ENCODE measurements around the gene AJUBA. TPM values are rescaled to one million over a fixed set of nuclear protein-coding genes. Genes with fewer than 3 reads are reported as not detected.

Gene AJUBA
- total RNA-seq, 1 donor from 2014 or later = 37.8 TPM

DNA sequence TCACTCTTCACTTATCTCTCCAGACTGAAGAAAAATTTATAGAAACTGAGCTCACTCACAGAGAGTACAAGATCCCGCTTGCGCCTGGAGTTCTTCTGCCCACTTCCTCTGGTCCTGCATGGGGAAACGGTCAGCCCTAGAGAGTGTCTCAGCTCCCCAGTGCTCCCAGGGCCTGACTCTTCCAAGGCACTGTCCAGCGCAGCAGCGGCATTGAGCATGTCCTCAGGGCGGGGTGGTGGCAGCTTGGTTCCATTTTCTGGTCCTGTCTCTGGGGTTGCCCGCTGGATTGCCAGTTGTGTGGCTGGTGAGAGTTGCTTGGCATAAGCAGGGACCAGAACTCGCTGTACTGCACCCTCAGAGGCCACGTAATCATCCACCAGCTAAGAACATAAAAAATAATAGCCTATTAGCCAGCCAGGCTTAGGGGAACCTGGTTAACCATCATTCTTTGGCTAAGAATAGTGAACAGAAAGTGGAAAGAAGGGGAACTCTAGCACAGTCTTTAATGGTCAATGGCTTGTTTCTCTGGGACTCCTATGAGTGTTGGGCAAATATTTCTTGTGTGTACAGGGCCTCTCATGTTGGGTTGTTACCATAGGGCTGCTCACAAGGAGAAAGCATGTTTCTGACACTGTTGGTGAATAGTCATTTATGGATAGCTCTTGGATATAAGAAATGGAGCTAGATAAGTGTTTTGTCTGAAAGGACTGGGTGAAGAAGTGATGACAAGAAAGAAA is 13.7 kb upstream of the AJUBA start:
- Histone ChIP-seq H3K36me3 (no peaks in the 10 kb centered on the region), H3K27me3 (no peaks in the 10 kb centered on the region), H3K4me3 (no peak overlapping the region), H3K27ac (no peak overlapping the region), H3K4me1 (peaks cover 3% of the 10 kb centered on the region), H3K9me3 (no peaks in the 10 kb centered on the region)
- DNase-seq (no peak), ATAC-seq (peak; percentile 68)
- TF ChIP-seq, protein P1, sequence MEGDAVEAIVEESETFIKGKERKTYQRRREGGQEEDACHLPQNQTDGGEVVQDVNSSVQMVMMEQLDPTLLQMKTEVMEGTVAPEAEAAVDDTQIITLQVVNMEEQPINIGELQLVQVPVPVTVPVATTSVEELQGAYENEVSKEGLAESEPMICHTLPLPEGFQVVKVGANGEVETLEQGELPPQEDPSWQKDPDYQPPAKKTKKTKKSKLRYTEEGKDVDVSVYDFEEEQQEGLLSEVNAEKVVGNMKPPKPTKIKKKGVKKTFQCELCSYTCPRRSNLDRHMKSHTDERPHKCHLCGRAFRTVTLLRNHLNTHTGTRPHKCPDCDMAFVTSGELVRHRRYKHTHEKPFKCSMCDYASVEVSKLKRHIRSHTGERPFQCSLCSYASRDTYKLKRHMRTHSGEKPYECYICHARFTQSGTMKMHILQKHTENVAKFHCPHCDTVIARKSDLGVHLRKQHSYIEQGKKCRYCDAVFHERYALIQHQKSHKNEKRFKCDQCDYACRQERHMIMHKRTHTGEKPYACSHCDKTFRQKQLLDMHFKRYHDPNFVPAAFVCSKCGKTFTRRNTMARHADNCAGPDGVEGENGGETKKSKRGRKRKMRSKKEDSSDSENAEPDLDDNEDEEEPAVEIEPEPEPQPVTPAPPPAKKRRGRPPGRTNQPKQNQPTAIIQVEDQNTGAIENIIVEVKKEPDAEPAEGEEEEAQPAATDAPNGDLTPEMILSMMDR (IDR thresholded peaks at IDR 0.05) = no peak
- intact Hi-C loops (cut with DNase I) = no loop called here

DNA sequence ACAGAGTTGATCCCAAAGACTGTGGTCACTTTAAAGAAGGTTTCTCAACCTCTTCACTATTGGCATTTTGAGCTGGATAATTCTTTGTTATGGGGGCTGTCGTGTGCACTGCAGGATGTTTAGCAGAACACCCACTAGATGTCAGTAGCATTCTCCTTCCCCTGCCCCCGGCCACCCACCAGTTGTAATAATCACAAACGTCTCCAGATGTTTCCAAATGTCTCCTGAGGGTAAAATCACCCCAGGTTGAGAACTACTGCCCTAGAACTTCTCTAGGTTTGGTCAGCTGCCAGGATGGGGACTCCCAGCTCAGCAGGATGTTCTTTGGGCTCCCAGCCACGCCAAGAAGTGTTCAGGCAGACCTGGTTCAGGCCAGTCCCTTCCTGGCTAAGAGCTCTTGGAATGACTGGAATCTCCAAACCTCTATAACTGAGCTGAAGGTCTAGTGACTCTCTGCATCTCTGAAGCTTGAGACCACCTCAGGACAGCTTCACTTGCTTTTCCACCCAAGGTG is 12.5 kb upstream of the AJUBA start:
- no peaks in the 10 kb centered on the region for H3K9me3 ChIP-seq
- TF ChIP-seq, protein P1 (IDR thresholded peaks at IDR 0.05) = peak; percentile 56
- H3K27ac ChIP-seq = no peak overlapping the region
- intact Hi-C loops (cut with DNase I) = no loop called here
- no peaks in the 10 kb centered on the region for H3K36me3 ChIP-seq
- peaks cover 3% of the 10 kb centered on the region for H3K4me1 ChIP-seq
- peak; percentile 80 for ATAC-seq
- H3K27me3 ChIP-seq = no peaks in the 10 kb centered on the region
- H3K4me3 ChIP-seq = no peak overlapping the region
- peak; percentile 72 for DNase-seq

DNA sequence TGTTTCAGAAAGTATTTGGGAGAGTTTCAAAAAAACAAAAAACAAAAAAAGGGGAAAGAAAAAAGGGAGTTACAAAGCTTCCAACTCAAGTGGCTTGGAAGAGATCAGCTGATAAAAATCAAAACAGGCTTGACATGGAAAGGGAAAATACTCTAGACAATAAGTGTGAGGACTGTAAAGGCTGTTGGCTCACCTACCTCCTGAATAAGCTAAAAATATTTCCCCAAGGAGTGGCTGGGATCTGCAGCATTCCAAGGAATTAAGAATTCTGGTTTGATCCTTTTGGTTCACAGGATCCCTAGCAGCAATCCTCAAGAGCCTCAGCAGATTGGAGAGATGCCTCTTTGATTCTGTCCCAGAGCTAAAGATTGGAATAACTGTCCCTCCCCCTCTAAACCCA is 11.2 kb upstream of the AJUBA start:
- H3K27me3 ChIP-seq = no peaks in the 10 kb centered on the region
- intact Hi-C loops (cut with DNase I) = no loop called here
- peaks cover 5% of the 10 kb centered on the region for H3K36me3 ChIP-seq
- no peak overlapping the region for H3K4me3 ChIP-seq
- ATAC-seq (no peak), DNase-seq (no peak)
- H3K27ac ChIP-seq = no peak overlapping the region
- no peaks in the 10 kb centered on the region for H3K9me3 ChIP-seq
- TF ChIP-seq, protein P1 (IDR thresholded peaks at IDR 0.05) = no peak
- H3K4me1 ChIP-seq = peaks cover 3% of the 10 kb centered on the region

DNA sequence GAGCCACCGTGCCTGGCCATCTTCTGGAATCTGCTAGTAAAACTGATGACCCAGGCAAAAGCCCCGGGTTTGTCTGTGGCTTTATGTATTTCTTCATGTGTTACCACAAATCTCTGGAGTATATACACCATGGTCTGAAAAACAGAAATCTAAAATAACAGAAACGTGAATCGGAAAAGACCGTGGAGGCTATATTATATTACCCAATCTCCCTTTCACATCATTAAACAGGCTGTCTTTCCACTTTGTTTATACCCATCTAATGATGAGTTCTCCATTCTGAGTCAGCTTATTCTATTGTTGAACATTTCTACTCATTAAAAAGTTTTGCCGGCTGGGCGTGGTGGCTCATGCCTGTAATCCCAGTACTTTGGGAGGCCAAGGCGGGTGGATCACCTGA is 9.5 kb upstream of the AJUBA start:
- no peak overlapping the region for H3K27ac ChIP-seq
- ATAC-seq = no peak

DNA sequence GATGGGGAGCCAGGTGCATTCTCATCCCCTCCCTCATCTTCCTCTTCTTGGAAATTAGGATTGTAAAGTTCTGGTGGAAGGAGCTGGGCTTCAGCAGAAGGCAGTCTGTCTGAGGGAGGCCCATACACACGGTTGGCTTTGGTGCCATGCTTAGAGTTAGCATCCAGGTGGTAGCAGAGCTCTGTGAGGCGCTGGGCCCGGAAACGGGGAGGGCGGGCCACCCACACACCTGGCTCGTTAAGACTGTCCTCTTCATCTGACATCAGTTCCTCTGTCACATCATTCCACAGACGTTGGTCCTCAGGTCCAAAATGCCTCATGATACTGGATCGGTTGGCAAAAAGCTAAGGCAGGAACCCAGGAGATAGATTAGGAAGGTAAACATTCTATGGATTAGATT is 4.9 kb upstream of the AJUBA start:
- ATAC-seq (no peak), DNase-seq (peak; percentile 43)
- no peaks in the 10 kb centered on the region for H3K9me3 ChIP-seq
- H3K27me3 ChIP-seq = no peaks in the 10 kb centered on the region
- H3K27ac ChIP-seq = no peak overlapping the region
- intact Hi-C loops (cut with DNase I) = loop anchor here (5.0 kb wide), 1 partner anchor 70 kb away; the partner anchor contains the start of gene CDH24
- no peaks in the 10 kb centered on the region for H3K4me1 ChIP-seq
- TF ChIP-seq, protein P1 (IDR thresholded peaks at IDR 0.05) = no peak
- peaks cover 5% of the 10 kb centered on the region for H3K36me3 ChIP-seq
- no peak overlapping the region for H3K4me3 ChIP-seq

More for the DNA sequence above, 9.5 kb upstream of the AJUBA start:
- H3K4me3 ChIP-seq = no peak overlapping the region
- no peaks in the 10 kb centered on the region for H3K9me3 ChIP-seq
- H3K27me3 ChIP-seq = no peaks in the 10 kb centered on the region
- intact Hi-C loops (cut with DNase I) = no loop called here
- DNase-seq = no peak
- TF ChIP-seq, protein P1 (IDR thresholded peaks at IDR 0.05) = no peak
- H3K4me1 ChIP-seq = peaks cover 3% of the 10 kb centered on the region
- peaks cover 5% of the 10 kb centered on the region for H3K36me3 ChIP-seq
